Fibroblast of peridontal ligament (primary cell): ENCODE data around the gene FZD1.
"Not testable (repeated sequence)": the region's sequence is repeated elsewhere in the genome, so short reads cannot be mapped to it uniquely, and the experiment has no call there.

Source experiments
- DNase-seq: peaks from one replicate; pipeline ENCODE4 v3.0.0-alpha.2; 2010; ENCODE audit errors: extremely low read depth

The FZD1 gene

DNA sequence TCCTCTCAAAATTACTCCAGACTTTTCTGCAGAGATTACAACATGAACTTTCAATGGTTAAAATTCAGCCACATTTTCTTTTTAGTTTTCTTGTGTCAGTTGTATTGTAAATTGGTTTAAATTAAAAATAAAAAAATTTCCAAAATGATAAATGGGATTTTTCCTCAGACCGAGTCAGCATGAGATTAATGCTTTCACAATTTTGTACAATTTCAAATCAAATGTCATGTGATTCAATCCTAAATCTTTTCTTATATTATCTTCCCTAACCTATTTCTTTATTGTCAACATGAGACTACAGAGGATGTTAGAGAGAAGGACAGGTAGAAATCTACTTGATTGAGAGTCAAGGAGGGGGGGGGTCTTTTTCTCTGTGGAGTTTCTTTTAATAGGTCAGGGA is 33.7 kb downstream of the FZD1 start:
- no peak for DNase-seq

DNA sequence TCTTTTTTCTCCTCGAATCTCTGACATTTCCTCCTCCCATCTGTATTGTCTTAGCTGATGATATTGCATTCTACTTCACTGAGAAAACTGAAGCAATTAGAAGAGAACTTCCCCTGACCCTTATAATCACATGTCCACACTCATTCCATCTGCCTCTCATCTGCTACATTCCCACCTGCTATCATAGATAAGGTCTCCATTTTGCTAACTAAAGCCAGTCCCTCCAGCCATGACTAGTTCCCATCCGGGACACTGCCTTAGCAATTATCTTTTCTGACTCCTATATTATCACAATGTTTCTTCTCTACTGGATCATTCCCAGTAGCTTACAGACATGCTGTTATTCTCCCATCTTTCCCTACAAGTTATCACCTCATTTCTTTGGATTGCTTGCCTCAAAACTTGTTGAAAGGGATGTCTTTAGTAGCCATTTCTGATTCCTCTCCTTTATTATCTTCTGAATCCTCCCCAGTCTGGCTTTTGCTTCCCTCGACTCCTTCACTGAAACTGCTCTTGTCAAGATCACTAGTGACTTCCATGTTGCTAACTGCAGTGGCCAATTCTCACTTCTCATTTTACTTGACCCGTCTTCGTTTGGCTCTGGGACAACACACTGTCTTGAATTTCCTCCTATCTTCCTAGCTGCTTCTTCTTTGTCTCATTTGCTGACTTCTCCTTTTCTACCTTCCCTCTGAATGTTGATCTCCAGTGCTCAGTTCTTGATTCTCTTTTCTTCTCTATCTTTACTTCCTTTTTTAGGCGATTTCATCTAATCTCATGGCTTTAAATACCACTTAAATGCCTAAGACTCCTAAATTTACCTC is 35.9 kb downstream of the FZD1 start:
- DNase-seq, result no peak

DNA sequence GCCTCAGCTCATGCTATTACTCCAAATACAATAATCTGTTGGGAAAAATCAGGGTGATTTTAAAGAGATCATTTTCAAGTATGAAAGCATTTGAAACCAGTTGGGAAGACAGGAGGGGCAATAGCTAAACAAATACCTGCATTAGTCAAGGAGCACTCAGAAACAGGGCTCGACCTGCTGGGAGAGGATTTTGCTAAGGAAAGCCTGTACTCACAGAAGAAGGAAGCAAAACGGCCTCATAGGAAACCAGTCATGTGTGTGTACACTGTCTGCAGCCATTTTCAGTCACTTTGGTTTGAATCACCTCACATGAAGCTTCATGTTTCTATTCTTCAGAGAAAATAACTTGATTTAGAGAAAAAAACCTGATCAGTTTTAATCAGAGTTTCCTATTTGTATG is 38.6 kb downstream of the FZD1 start:
- DNase-seq, result no peak

DNA sequence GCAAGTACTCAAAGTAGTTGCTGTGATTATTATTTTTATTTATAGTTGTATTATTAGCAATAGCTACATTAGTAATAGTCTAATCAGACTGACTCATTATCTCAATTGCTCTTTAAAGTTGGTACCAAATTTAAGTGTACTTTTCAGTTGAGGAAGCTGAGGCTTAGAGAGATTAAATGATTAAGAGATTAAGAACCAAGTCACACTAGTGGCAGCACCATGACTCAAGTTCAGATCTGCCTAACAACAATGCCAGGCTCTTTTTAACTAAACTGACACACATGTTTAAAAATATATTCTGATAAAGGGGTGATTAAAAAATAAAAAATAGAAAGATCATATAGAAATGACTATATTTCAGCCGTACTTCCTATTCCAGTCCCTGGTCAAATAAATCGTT is 42.0 kb downstream of the FZD1 start:
- DNase-seq, result no peak

DNA sequence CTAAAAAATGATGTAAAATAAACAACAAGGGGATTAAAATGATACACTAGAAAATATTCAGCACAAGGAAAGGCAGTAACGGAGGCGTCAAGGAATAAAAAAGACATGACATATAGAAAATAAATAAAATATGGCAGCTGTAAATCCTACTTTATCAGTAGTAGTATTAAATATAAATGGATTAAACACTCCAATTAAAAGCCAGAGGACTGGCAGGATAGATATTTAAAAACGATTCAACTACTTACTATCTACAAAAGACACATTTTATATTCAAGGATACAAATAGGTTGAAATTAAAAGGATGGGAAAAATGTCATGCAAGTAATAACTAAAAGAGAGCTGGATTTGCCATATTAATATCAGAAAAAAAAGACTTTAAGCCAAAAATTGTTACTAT is 43.2 kb downstream of the FZD1 start:
- DNase-seq, result no peak

DNA sequence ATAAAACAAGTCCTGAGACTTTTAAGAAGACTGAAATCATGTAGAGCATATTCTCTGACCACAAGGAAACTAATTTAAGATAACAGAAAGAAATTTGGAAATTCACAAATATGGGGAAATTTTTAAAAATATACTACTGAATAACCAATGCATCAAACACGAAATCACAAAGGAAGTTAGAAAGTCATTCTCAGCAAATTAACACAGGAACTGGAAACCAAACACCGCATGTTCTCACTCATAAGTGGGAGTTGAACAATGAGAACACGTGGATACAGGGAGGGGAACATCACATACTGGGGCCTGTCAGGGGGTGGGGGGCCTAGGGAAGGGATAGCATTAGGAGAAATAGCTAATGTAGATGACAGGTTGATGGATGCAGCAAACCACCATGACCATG is 44.0 kb downstream of the FZD1 start:
- not testable (repeated sequence) for DNase-seq

DNA sequence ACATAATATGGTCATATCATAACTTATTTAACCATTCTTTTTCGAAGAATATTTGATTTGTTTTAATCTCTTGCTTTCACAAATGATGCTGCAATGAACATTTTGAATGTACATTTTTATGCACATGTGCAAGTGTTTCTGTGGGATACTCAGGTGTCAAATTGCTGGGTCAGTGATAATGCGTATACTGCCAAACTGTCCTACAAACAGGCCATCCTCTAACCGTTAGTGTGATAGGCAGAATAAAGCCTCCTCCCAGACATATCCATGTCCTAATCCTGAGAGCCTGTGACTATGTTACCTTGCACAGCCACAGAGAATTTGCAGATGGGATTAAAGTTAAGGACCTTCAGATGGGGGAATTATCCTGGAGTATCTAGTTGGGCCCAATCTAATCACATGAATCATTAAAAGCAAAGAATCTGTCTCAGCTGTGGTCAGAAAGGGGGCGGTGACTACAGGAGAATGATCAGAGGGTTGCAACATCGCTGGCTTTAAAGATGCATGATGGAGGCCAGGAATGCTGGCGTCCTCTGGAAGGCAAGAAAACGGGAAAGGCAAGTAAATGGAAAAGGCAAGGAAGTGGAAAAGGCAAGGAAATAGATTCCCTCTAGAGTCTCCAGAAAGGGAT is 46.7 kb downstream of the FZD1 start:
- peak; percentile 59 for DNase-seq

DNA sequence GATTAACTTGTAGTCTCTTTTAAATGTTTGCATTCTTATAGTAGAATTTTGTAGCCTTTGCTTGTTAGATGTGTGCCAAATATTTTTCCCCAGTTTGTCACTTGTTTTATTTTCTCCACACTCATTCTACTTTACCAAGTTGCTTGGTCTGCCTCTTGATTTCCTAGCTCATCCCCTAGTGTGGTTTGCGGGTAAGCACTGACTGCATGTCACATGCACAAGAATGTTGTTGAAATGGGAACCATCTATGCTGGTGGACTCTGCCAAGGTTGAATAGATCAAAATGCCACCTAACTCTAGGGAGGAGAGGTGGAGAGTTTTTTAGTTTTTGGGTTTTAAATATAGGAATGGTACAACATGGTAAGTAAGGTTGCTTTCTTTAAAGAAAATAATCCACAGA is 47.6 kb downstream of the FZD1 start:
- no peak for DNase-seq

DNA sequence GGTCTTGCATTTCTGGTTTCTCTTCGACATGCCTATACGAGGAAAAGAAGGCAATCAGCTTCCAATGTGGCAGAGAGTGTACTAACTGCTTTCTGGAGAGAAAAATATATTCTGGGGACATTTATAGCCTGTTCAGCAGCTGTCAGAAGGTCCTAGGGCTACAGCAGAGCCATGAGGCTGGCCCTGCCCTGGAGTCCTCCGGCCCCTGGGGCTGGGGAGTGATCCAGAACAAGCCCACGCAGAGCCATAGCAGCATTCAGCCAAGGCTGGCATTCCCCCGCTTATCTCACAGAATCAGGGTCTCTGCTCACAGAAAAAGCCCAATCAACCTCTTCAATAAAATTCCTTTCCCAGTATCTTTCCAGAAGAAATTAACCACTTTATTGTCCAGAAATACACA is 48.9 kb downstream of the FZD1 start:
- no peak for DNase-seq

DNA sequence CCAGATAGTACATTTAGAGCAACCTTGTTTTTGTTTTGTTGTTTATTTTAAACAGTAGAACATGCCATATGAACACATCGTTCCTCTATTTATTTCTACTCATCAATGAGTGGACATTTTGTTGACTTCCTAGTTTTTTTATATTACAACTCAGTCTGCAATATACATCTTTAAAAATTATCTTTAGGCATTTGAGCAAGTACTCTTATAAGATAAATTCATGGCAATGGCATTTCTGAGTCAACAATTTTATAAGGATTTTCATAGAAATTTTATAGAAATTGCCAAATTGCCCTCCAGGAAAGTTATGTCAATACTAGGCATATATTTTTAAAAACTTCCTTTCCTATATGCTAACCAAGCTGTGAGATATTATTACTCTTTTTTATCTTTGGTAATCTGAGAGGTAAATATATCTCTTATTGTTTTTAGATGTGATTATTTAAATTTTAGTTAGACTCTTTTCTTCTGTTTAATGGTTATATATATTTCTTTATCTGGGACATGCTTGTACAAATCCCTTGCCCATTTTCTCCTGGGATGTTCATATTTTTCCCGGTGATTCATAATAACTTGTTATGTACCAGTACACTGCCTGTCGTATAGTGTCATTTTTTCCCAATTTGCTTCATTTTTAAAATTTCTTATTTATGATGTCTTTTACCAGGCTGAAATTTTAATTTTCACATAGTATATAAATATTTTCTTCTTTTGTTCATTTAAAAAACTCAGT is 50.5 kb downstream of the FZD1 start:
- no peak for DNase-seq

DNA sequence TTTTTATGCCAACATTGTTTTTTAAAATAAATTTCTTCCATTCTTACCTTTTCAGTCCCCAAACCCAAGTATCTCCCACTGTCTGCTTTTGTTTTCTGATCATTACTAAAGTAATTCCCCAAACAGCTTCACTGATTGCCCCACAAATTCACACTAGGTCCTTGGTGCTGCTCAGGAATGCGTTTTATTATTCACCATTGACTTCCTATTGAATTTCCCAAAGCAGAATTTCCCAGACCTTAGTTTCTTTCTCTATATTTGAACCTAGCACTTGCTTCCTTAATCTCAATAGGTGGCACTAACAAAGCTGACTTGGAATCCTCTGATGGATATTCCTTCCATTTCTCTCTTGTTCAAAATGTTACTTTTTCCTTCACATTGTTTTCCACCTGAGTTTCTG is 52.2 kb downstream of the FZD1 start:
- no peak for DNase-seq

DNA sequence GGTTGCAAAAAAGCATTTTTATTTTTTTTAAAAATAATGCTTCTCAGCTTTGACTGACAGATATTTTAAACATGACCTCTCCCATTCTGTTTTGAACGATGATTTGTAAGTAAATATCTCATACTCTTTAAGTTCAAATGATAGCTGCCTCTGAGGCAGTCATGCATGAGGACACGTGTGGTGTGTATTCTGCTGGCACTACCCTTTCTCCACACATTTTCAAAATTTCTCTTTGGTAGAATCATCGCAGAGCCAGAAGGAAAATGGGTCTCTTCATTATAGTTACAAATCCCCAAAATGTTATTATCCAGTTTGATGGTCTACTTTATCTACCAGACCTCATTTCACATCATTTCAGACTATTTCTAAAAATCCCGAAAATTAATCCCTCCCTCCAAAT is 55.1 kb downstream of the FZD1 start:
- no peak for DNase-seq

DNA sequence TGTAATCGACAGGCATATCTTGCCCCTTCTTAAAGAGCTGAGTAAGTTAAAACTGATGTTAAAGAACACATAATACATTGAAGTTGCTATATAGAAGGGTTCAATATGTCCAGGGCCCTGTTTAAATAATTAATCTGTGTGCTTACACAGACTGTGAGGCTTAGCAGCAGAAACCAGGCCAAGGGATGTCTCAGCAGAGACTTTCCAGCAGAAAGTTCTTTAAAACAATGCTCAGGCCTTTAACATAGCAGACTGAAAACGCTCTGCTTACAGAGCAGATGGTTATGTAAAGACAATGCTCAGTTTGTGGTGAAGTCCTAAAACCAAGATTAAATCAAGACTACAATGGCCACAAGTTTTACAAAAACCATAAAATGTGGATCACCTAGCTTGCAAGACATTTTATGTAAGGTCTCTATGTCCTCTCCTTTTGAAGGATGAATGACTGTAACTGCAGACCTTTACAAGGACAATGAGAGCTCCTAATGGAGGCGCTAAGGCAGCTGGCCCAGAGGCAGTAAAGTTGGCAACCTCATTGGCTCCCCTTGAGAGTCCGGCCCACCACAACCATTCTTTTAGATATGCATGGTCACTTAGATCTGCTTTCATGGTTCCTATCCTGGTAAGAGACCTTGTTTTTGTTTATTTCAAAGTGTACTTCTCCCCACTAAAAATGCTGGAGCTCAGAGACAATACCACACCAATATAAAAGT is 56.3 kb downstream of the FZD1 start:
- DNase-seq, result no peak
